Measurements from ENCODE around the gene BRICD5. TPM values are rescaled to one million over a fixed set of nuclear protein-coding genes. Genes with fewer than 3 reads are reported as not detected.

Gene BRICD5
- total and polyA plus RNA-seq, 7 donors, result 0.86 to 5.3 (median 3.0) TPM

- intact Hi-C loops (cut with DNase I), result no loop called here
- Histone ChIP-seq H3K27me3 (ENCODE audit: insufficient read depth in 3 of 3, low read length in 2 of 3) (peaks cover 0 to 13% (median 4%) of the 10 kb centered on the region in 3 donors), H3K27ac (no peak overlapping the region), H3K9me3 (no peaks in the 10 kb centered on the region), H3K4me1 (peaks cover 9% of the 10 kb centered on the region), H3K36me3 (ENCODE audit: insufficient read depth in 1 of 2, low read depth in 1 of 2) (peaks cover 3 to 67% of the 10 kb centered on the region in 2 donors), H3K4me3 (no peak overlapping the region)
- 87 to 90% (median 89%) methylated on average over 22 to 28 of the region's 28 CpGs for WGBS, 3 donors
- DNase-seq (no peak), ATAC-seq (no peak)
- TF ChIP-seq CTCF (IDR thresholded peaks at IDR 0.05), result no peak
Measured at GRCh38 chr16:2235234-2235651, 24.6 kb upstream of the BRICD5 start.

- Histone ChIP-seq H3K36me3 (ENCODE audit: insufficient read depth in 1 of 2, low read depth in 1 of 2) (peaks cover 3 to 67% of the 10 kb centered on the region in 2 donors), H3K4me3 (no peak overlapping the region), H3K4me1 (peaks cover 9% of the 10 kb centered on the region), H3K27ac (no peak overlapping the region), H3K27me3 (ENCODE audit: insufficient read depth in 3 of 3, low read length in 2 of 3) (peaks cover 0 to 13% (median 4%) of the 10 kb centered on the region in 3 donors), H3K9me3 (no peaks in the 10 kb centered on the region)
- TF ChIP-seq CTCF (IDR thresholded peaks at IDR 0.05), result no peak
- ATAC-seq (no peak), DNase-seq (no peak)
- 90 to 93% (median 93%) methylated on average over 17 to 18 of the region's 18 CpGs for WGBS, 3 donors
- intact Hi-C loops (cut with DNase I), result no loop called here
Measured at GRCh38 chr16:2234813-2235170, 24.1 kb upstream of the BRICD5 start.

GRCh38 chr16:2233872-2234812 is 23.5 kb upstream of the BRICD5 start:
- Histone ChIP-seq H3K27ac (no peak overlapping the region), H3K27me3 (ENCODE audit: insufficient read depth in 3 of 3, low read length in 2 of 3) (peaks cover 0 to 13% (median 4%) of the 10 kb centered on the region in 3 donors), H3K4me1 (peaks cover 9% of the 10 kb centered on the region), H3K9me3 (no peaks in the 10 kb centered on the region), H3K36me3 (ENCODE audit: insufficient read depth in 1 of 2, low read depth in 1 of 2) (peaks cover 3 to 67% of the 10 kb centered on the region in 2 donors), H3K4me3 (no peak overlapping the region)
- 93 to 96% (median 94%) methylated on average over 41 to 51 of the region's 51 CpGs for WGBS, 3 donors
- DNase-seq, result no peak
- no peak for TF ChIP-seq CTCF (IDR thresholded peaks at IDR 0.05)
- intact Hi-C loops (cut with DNase I), result no loop called here
- no peak for ATAC-seq

GRCh38 chr16:2233046-2233775 is 22.5 kb upstream of the BRICD5 start:
- no peak for DNase-seq
- H3K27ac ChIP-seq, result no peak overlapping the region
- 85 to 91% (median 88%) methylated on average over 26 to 28 of the region's 28 CpGs for WGBS, 3 donors
- TF ChIP-seq CTCF (IDR thresholded peaks at IDR 0.05), result no peak
- H3K4me3 ChIP-seq, result no peak overlapping the region
- H3K27me3 ChIP-seq (ENCODE audit: insufficient read depth in 3 of 3, low read length in 2 of 3), result peaks cover 0 to 13% (median 4%) of the 10 kb centered on the region in 3 donors
- no peak for ATAC-seq
- intact Hi-C loops (cut with DNase I), result no loop called here
- H3K4me1 ChIP-seq, result peaks cover 9% of the 10 kb centered on the region
- no peaks in the 10 kb centered on the region for H3K9me3 ChIP-seq
- H3K36me3 ChIP-seq (ENCODE audit: insufficient read depth in 1 of 2, low read depth in 1 of 2), result peaks cover 3 to 76% of the 10 kb centered on the region in 2 donors

Measured in psoas muscle (tissue), 8 donors.